ENCODE measurements around the gene NHLH2.

DNA sequence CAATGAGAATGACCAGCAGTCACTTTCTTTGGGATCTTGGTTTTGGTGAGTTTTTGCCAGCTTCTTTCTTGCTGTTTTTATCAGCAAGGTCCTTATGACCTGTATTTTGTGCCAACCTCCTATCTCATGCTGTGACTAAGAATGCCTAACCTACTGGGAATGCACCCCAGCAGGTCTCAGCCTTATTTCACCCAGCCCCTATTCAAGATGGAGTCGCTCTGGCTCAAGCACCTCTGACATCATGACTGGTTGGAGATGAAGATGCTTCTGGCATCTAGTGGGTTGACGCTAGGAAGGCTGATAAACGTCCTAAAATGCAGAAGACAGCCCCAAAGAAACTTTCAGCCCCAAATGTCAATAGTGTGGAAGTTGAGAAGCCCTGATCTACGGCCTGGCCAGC lies 33.6 kb upstream of the NHLH2 start:
- TF ChIP-seq, protein P1, sequence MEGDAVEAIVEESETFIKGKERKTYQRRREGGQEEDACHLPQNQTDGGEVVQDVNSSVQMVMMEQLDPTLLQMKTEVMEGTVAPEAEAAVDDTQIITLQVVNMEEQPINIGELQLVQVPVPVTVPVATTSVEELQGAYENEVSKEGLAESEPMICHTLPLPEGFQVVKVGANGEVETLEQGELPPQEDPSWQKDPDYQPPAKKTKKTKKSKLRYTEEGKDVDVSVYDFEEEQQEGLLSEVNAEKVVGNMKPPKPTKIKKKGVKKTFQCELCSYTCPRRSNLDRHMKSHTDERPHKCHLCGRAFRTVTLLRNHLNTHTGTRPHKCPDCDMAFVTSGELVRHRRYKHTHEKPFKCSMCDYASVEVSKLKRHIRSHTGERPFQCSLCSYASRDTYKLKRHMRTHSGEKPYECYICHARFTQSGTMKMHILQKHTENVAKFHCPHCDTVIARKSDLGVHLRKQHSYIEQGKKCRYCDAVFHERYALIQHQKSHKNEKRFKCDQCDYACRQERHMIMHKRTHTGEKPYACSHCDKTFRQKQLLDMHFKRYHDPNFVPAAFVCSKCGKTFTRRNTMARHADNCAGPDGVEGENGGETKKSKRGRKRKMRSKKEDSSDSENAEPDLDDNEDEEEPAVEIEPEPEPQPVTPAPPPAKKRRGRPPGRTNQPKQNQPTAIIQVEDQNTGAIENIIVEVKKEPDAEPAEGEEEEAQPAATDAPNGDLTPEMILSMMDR (IDR thresholded peaks at IDR 0.05): no peak
- TF ChIP-seq POLR2A (IDR thresholded peaks at IDR 0.05): no peak

Data from body of pancreas (tissue), 4 donors.